HG03039 (cell line): Measurements from ENCODE around the gene FAM3A.
A peak's percentile ranks its signal among the peaks of the same experiment; 100 is the strongest.

Experiments used
- ATAC-seq: cut with Tn5 transposase; IDR thresholded peaks from one replicate; pipeline ENCODE4 v1.9.1; 2021; ENCODE audit warnings: mild to moderate bottlenecking, moderate library complexity; ENCODE audit not compliant: unreplicated experiment

Gene FAM3A

DNA sequence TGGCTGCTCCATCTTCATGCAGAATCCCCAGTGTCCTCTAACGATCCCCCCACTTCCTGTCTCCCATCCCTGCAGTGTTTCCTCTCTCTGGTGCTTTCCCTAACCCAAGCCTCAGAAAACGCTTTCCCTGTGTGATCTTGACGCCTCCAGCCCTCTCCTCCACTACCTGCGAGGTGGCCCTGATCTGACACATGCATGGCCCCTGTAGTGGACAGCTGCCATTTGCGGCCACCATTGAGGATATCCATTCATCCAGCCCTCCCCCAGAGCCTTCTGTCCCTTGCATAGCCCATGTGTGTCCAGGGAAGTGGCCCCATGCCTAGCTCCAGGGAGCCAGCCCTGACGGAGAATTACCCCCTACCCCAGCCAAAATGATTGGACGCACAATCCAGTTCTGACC, 32.7 kb downstream of the FAM3A start:
- no peak for ATAC-seq

DNA sequence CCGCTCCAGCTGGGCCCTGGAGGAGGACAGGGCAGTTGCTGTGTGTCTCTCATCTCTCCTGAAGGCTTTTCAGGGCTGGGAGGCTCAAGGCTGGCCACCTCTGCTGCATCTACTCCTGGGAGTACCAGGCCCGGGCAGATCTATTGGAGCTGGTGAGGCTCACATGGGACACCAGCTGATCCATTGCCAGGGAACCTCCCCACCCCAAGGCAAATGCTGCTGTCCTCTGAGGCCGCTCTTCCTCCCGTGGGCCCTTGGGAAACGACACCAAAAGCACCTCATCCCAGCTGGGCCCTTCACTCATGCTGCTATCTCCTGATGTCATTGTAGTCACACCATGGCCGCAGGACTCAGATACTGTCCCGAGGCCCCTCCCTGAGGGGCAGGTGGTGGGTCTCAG, 33.2 kb downstream of the FAM3A start:
- no peak for ATAC-seq

DNA sequence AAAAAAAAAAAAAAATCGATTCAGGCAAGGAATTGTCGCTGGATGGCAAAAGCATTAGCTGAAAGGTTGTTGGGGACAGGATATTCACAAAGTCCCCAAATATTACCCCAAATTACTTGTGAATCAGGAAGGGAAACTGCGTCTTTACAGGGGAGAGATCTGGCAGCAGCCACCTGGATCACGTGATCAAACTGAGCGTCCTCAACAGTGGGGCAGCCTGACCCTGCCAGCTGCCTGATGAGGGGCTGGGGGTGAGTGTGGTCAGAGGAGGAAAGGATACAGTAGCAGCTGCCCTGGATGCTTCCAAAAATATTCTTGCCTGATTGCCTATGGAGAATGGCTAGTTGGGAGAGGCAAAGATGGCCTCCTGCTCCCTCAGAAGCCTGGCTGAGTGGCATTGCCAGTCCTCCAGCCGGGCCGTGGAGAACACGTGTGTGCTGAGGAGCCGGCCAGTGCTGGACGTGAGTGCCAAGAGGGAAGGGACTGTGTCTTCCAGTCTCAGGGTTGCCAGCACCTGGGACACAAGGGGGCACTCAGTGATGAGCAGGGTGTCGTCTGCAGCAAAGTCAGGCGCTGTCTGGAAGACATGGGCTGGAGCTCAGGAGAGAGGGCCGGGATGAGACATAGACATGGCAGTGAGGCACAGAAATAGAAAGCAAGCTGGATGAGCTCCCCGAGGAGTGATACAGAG, 34.0 kb downstream of the FAM3A start:
- ATAC-seq = no peak

DNA sequence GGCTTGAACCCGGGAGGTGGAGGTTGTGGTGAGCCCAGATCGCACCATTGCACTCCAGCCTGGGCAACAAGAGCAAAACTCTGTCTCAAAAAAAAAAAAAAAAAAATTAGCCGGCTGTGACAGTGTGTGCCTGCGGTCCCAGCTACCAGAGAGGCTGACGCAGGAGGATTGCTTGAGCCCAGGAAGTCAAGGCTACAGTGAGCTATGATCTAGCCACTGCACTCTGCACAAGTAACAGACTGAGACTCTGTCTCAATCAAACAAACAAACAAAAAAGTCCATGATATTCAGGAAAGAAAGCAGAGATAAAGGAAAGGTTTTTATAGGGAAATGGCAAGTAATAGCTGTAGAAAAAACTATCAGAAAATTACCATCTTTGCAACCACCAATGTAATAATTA, 34.8 kb downstream of the FAM3A start:
- no peak for ATAC-seq

DNA sequence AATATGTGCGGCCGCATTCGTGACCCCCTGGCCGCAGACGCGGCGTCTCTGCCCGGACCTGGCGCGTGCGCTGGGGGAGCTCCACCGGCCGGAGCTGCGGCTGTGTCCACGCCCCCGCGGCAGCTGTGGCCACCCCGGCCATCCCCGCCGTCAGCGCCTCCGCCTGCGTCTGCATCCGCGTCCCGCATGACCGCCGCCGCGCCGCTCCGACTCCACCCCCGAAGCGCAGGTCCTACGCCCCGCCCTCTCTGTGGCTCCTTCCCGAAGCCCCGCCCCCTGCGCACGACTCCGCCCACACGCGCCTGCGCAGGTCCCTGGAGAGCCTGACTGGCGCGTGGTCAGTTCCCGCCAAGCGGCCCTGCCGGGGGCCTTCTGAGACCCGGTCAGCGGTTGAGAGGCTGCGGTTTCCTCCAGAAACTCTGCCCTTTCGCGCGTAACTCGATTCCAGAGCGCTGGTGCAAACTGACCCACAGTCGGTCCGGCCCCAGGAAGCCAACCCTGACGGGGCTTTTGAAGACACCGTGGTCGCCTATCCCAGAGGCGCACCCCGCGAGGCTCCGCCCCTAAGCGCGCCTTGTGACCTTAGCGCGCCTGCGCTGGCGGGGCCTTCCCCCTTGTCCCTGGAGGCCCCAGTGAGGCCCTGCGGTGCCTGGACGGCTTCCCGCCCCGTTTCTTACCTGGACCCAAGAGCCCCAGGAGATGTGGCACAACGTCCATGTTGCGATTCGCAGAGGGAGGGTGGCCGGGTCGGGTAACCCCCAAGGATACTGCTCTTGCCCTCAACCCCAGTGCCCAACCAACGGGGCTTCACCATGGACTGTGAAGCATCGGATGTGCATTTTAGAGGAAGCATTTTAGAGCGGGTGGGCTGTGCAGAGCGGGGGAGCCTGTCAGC, 37.1 kb downstream of the FAM3A start, which contains the start of gene LAGE3:
Gene LAGE3 (minus strand): TSS at position 554 of the 895 bp plus-strand sequence. CDS start 366 bp downstream, at position 188.
- peak; percentile 82 for ATAC-seq

DNA sequence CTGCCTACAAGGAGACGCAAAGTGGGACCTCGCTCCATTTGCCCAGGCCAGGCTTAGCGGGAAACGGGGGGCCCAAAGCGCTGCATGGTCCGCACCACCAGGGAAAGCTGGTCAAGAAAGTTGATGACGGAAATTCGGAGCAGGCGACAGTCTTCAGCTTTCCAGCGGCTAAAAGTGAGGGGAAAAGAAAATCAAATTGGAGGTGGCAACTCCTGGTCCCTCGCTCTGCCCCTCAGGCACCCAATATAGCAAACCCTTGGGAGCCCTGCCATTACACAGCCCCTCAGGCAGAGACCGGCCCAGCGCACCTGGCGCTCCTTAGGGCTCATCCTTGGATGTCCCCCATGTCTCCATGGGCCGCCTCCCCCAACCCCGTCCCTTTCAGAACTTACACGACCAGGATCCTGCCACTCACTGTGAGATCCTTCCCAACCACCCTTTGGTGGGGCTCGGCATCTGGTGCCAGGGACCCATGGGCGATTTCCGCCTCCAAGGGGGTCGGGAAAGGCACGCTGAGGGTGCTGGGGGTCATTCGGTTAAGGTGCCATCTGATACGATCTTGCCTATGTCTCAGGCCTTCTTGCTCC, 38.0 kb downstream of the FAM3A start:
- ATAC-seq = no peak

DNA sequence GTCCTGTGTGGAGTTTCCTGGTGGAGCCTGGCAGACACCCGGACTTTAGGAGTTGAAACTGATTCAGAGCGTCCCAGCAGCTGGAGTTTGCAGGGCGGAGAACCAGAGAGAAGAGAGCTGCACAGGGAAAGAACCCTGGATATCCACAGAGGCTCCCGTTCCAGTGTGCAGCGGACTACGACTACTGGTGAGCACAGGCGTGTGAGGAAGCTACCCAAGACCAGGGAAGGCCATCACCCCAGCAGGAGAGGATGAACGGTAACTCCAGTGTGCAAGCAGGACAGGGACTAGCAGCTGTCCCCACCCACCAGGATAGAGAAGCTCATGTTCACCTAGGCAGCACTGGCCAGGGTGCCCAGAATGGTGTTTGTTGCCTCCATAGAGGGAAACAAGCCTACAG, 39.2 kb downstream of the FAM3A start:
- ATAC-seq = no peak

DNA sequence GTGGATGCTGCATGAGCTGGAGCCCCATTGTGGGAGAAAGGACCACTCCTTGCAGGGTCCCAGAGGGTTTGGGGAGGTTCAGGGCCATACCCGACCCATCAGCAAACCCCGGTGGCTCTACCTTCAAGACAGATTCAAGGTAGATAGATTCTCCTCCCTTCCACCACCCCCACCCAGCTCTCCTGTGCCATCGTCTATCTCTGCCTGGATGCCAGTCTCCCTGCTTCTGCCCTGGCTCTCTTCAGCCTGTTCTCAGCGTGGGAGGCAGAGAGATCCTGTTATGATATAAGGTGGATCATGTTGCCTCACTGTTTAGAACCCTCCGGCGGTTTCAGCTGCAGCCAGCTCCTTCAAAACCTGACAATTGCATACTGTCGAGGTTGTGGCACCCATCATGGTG, 42.3 kb downstream of the FAM3A start:
- no peak for ATAC-seq

DNA sequence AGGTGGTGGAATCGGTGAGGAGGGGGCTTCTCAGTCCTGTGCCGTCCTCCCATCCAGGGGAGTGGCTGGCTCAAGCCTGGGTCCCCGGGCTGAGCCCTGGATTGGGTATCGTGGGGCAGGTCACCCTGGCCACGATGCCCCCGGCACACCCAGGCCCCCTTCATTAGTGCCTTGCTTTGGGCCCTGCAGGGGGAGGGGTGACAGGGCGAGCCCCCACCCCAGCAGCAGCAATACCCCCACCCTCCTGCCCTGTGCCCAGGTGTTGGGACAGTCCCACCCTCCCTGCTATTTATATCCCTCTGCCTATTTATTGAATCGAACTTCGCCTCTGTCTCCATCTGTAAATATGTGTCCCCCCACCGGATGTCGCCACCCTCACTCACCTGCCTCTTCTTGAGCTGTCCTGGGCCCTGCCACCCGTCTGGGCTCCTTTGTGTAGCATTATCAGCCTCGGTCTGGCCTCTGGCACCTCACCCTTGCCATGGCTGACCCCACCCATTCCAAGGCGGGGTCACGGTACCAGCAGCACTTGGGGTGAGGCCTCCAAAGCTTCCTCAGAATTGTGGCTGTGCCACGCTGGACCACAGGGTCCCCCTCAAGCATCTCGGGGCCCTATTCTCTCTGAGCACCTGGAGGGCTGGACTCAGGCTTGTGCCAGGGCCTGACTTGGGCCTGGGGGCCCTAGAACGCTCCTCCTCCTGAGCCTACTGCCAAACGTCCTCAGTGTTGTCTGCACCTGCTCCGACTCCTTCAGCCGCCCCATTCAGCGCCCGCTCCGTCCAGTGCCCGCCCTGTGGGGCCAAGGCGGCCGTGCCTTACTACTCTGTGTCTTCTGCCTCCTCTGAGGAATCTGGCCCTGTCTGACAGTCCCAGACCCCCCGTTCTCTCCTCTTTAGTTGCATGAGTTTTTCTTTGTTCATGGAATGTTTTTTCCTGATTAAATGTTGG, 43.1 kb downstream of the FAM3A start:
- no peak for ATAC-seq

DNA sequence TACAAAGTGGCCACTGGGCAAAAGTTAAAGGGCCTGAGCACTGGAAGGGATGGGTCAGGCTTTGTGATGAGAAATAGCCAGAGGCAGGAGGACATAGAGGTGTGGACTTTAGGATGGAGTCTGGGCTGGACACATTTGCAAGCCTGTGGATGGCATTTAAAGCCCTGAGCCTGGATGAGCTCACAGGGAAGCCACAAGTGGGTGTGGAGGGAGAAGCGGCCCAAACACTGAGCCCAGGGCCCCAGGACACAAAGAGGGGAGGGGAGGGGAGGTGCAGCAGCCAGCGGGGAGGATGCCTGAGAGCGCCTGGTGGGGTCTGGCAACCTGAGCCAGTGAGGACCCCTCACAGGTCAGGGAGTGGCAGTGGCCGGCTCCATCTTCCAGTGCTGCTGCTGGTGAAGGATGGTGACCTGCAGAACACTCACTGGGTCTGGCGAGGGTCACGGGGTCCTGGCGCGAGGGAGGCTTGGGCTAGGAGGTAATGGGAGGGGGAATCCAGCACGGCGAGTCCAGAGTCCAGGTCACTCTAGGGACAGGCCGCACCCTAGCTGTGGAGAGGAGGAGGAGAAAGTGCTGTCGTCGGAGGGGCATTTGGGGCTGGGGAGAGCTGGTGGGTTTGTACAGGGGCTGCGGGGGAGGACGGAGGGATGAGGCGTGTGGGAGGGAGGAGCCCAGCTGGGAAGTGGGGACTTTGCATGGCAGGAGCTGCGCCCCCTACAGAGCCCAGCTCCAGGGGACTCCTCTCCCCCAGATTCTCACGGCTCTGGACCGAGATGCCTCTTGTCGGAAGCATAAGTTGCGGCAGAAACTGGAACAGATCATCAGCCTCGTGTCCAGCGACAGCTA, 44.0 kb downstream of the FAM3A start:
- ATAC-seq = no peak

DNA sequence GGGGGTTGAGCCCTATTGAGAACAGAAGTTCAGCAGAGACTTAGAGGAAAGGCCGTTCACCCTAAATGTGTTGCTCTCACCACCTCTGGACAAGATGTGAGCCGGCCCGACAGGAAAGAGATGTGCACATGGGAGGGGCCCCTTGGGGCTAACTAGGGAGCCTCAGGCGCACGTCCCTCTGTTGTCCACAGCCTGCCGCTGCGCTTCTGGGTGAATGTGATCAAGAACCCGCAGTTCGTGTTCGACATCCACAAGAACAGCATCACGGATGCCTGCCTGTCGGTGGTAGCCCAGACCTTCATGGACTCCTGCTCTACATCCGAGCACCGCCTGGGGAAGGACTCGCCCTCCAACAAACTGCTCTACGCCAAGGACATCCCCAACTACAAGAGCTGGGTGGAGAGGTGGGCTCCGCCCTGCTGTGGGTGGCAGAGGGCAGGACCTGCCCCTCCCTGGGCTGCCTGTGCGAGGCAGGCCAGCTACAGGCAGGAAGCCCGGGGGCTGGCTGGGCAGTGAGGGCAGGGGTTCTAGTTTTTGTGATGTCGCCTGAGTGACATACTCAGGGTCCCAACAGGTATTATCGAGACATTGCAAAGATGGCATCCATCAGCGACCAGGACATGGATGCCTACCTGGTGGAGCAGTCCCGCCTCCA, 45.0 kb downstream of the FAM3A start:
- no peak for ATAC-seq

DNA sequence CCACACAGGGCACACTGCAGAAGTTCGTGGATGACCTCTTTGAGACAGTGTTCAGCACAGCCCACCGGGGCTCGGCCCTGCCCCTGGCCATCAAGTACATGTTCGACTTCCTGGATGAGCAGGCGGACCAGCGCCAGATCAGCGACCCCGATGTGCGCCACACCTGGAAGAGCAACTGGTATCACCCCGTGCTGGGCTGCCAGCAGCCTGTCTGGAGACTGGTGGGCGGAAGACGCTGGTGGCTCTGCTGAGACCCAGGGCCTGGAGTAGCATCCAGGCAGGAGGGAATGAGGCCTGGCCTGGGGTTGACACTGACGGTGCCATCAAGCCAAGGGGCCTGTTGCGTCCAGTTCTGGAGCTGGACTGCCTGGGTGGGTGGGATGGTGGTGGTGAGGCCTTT, 45.6 kb downstream of the FAM3A start:
- ATAC-seq = no peak

DNA sequence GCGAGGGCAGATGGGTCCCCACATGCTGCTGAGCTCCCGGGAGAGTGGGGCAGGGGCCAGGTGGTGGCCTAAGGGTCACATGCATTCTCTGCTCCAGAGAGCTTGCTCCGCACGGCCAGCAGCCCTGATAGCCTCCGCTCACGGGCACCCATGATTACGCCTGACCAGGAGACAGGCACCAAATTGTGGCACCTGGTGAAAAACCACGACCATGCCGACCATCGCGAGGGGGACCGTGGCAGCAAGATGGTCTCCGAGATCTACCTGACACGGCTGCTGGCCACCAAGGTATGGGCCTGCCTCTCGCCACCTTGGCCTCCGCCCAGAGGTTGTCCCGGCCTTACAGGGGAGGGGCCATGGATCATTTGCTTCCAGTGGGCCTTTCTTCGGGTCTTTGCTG, 46.2 kb downstream of the FAM3A start:
- ATAC-seq = no peak

DNA sequence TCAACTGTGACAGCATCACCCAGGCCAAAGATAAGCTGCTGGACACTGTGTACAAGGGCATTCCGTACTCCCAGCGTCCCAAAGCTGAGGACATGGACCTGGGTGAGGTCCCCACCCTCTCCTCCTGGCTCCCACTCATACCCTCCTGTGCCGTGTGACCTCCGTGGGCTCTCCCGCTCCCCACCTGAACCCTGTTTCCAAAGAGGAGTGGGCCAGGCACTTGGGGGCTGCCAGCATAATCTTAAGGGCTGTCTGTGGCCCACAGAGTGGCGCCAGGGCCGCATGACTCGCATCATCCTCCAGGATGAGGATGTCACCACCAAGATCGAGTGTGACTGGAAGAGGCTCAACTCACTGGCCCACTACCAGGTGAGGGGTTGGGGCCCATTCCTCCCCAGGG, 46.9 kb downstream of the FAM3A start:
- ATAC-seq = no peak

DNA sequence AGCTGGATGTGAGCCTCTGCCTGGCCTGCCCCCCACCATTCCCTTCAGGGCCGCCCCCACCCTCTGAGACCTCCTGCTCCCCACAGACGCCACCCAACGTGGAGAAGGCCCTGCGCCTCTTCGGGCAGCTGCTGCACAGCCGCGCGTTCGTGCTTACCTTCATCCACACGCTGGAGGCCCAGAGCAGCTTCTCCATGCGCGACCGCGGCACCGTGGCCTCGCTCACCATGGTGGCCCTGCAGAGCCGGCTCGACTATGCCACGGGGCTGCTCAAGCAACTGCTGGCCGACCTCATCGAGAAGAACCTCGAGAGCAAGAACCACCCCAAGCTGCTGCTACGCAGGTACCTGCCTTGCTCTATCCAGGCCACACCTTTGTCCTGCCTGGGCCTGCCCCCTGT, 47.8 kb downstream of the FAM3A start:
- no peak for ATAC-seq

DNA sequence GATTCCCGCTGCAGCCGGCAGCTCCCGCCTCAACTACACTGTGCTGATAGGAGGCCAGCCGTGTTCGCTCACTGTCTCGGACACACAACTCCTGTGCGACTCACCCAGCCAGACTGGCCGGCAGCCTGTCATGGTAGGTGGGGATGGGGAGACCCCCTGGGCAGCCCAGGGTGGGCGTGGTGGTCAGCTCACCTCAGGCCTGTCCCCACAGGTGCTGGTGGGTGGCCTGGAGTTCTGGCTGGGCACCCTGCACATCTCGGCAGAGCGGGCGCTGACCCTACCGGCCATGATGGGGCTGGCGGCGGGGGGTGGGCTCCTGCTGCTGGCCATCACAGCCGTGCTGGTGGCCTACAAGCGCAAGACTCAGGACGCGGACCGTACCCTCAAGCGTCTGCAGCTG, 48.5 kb downstream of the FAM3A start:
- ATAC-seq = no peak

DNA sequence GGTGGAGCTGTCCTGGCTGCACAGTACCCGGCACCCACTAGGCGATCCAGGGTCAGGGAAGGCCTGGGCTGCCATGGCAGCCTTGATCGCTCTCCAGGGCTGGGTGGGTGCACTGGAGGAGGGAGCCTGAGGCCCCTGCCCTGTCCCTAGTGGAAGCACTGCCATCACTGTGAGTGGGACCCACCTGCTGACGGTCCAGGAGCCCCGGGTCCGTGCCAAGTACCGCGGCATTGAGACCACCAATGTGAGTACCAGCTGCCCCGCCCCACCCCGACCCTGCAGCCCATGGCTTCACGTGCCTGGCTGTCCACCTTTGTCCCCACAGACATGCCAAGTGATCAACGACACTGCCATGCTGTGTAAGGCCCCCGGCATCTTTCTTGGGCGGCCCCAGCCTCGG, 49.1 kb downstream of the FAM3A start:
- no peak for ATAC-seq

DNA sequence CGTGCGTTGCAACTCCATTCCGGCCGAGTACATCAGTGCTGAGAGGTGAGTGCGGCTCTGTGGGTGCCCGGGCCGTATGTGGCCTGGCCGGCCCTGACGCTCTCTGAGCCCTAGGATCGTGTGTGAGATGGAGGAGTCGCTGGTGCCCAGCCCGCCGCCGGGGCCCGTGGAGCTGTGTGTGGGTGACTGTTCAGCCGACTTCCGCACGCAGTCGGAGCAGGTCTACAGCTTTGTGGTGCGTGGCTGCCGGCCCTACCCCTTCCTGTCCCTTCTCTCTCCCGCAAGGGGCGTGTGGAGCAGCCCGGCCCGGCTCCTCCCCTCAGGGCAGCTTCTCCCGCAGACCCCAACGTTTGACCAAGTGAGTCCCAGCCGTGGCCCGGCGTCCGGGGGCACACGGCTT, 50.0 kb downstream of the FAM3A start:
- ATAC-seq = no peak

DNA sequence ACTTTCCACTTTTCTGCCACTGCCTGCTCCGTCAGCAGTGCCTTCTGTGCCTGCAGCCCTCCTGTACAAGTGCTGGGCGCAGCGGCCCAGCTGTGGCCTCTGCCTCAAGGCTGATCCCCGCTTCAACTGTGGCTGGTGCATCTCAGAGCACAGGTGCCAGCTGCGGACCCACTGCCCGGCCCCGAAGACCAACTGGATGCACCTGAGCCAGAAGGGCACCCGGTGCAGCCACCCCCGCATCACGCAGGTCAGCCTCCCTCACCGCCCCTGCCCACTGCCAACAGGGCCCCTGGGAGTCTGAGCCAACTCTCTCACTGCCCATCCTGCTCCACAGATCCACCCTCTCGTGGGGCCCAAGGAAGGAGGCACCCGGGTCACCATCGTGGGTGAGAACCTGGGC, 50.4 kb downstream of the FAM3A start:
- no peak for ATAC-seq
